RWPE2 (cell line): Measurements from ENCODE around the gene PNO1.

Experiments used
- ATAC-seq: fragments of 200-7000 bp; cut with Tn5 transposase; 3 replicates; pipeline ENCODE4 v1.9.1; 2021; ENCODE audit warnings: low read depth
- DNase-seq: peaks from one replicate; pipeline ENCODE4 v3.0.0-alpha.2; 2020; ENCODE audit warnings: low spot score
- H3K27ac ChIP-seq: fragments of 450-650 bp; 2 replicates; pipeline ENCODE4 v1.5.1; 2017; ENCODE audit warnings: mild to moderate bottlenecking; ENCODE audit not compliant: poor library complexity, severe bottlenecking
- H3K27me3 ChIP-seq: fragments of 250-450 bp; sonication (Bioruptor Pico); 2 replicates; pipeline ENCODE4 v1.5.1; 2021; ENCODE audit warnings: mild to moderate bottlenecking, moderate library complexity; ENCODE audit not compliant: insufficient read depth, poor library complexity, severe bottlenecking
- H3K36me3 ChIP-seq: fragments of 250-450 bp; sonication (Bioruptor Pico); 2 replicates; pipeline ENCODE4 v1.5.1; 2020; ENCODE audit warnings: low read depth, mild to moderate bottlenecking, moderate library complexity
- H3K4me1 ChIP-seq: fragments of 250-450 bp; sonication (Bioruptor Pico); 2 replicates; pipeline ENCODE4 v1.5.1; 2021; ENCODE audit warnings: mild to moderate bottlenecking, moderate library complexity; ENCODE audit not compliant: insufficient read depth, poor library complexity, severe bottlenecking
- H3K4me3 ChIP-seq: fragments of 250-450 bp; sonication (Bioruptor Pico); 2 replicates; pipeline ENCODE4 v1.5.1; 2021; ENCODE audit warnings: mild to moderate bottlenecking, moderate library complexity; ENCODE audit not compliant: severe bottlenecking
- H3K9me3 ChIP-seq: fragments of 250-450 bp; sonication (Bioruptor Pico); 2 replicates; pipeline ENCODE4 v1.5.1; 2021; ENCODE audit warnings: mild to moderate bottlenecking, moderate library complexity; ENCODE audit not compliant: severe bottlenecking
- CTCF ChIP-seq: fragments of 450-650 bp; IDR thresholded peaks from one replicate; pipeline ENCODE4 v1.5.1; 2017; ENCODE audit warnings: mild to moderate bottlenecking, moderate library complexity; ENCODE audit not compliant: poor library complexity, severe bottlenecking

PNO1 gene

GRCh38 chr2:68118816-68119215 is 38.9 kb upstream of the PNO1 start:
- ATAC-seq (no peak), DNase-seq (no peak)
- Histone ChIP-seq H3K27ac (no peak overlapping the region), H3K9me3 (no peaks in the 10 kb centered on the region), H3K4me3 (no peak overlapping the region), H3K36me3 (no peaks in the 10 kb centered on the region), H3K27me3 (no peaks in the 10 kb centered on the region), H3K4me1 (no peaks in the 10 kb centered on the region)
- no peak for TF ChIP-seq CTCF

- H3K36me3 ChIP-seq, result no peaks in the 10 kb centered on the region
- H3K27me3 ChIP-seq, result no peaks in the 10 kb centered on the region
- H3K27ac ChIP-seq, result no peak overlapping the region
- H3K4me3 ChIP-seq, result no peak overlapping the region
- ATAC-seq (no peak), DNase-seq (no peak)
- no peak for TF ChIP-seq CTCF
- no peaks in the 10 kb centered on the region for H3K4me1 ChIP-seq
- H3K9me3 ChIP-seq, result no peaks in the 10 kb centered on the region
Observed at GRCh38 chr2:68119504-68119903, 38.2 kb upstream of the PNO1 start.

- Histone ChIP-seq H3K36me3 (no peaks in the 10 kb centered on the region), H3K4me1 (no peaks in the 10 kb centered on the region), H3K27ac (no peak overlapping the region), H3K9me3 (no peaks in the 10 kb centered on the region), H3K27me3 (no peaks in the 10 kb centered on the region), H3K4me3 (no peak overlapping the region)
- peak; percentile 96 for TF ChIP-seq CTCF
- DNase-seq, result peak; percentile 75
- ATAC-seq, result peak; percentile 61; the same call in 2 of the 3 replicates
Observed at GRCh38 chr2:68121873-68122679, 35.6 kb upstream of the PNO1 start.

- ATAC-seq, result no peak
- H3K4me1 ChIP-seq, result no peaks in the 10 kb centered on the region
- no peaks in the 10 kb centered on the region for H3K27me3 ChIP-seq
- TF ChIP-seq CTCF, result peak; percentile 77
- no peaks in the 10 kb centered on the region for H3K36me3 ChIP-seq
- no peak overlapping the region for H3K4me3 ChIP-seq
- DNase-seq, result no peak
- no peaks in the 10 kb centered on the region for H3K9me3 ChIP-seq
- H3K27ac ChIP-seq, result no peak overlapping the region
Observed at GRCh38 chr2:68122680-68122964, 35.1 kb upstream of the PNO1 start.

DNA sequence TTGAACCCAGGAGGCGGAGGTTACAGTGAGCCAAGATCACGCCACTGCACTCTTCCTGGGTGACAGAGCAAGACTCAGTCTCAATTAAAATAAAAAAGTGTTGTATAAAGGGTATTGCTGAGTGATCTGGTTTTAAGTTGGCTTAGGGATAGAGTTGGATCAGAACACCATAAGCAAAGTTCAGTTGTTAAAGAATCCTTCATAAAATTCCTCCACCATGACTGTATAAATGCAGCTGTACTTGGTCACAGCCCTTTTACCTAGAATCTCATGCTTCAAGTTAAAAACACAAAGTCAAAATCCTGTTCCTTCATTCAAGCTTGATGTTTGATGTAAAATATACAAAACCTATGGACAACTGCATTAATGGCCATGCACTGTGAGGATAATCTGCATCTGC is 33.4 kb upstream of the PNO1 start:
- H3K27me3 ChIP-seq, result no peaks in the 10 kb centered on the region
- H3K9me3 ChIP-seq, result no peaks in the 10 kb centered on the region
- H3K4me3 ChIP-seq, result no peak overlapping the region
- no peak for TF ChIP-seq CTCF
- no peak for DNase-seq
- no peaks in the 10 kb centered on the region for H3K36me3 ChIP-seq
- H3K4me1 ChIP-seq, result no peaks in the 10 kb centered on the region
- no peak overlapping the region for H3K27ac ChIP-seq
- ATAC-seq, result no peak
